HG02610 (cell line): Measurements from ENCODE around the gene SYTL4.
A peak's percentile ranks its signal among the peaks of the same experiment; 100 is the strongest.
"Not testable (repeated sequence)": the region's sequence is repeated elsewhere in the genome, so short reads cannot be mapped to it uniquely, and the experiment has no call there.

ENCODE experiments used
- ATAC-seq: cut with Tn5 transposase; IDR thresholded peaks from one replicate; pipeline ENCODE4 v1.9.1; 2021; ENCODE audit warnings: mild to moderate bottlenecking, moderate library complexity; ENCODE audit not compliant: unreplicated experiment

SYTL4 gene

GRCh38 chrX:100731441-100732281, at the start of gene SYTL4:
Gene SYTL4, minus strand, starts transcription at chrX:100732121. Its CDS starts 30,084 bp downstream, at chrX:100702037.
- ATAC-seq, result no peak

- not testable (repeated sequence) for ATAC-seq
Measured at GRCh38 chrX:100769439-100769838, 37.5 kb upstream of the SYTL4 start.

- ATAC-seq, result no peak
Measured at GRCh38 chrX:100768679-100769338, 36.9 kb upstream of the SYTL4 start.

- ATAC-seq, result no peak
Measured at GRCh38 chrX:100750883-100751282, 19.0 kb upstream of the SYTL4 start.

GRCh38 chrX:100748108-100748507, 16.2 kb upstream of the SYTL4 start:
- ATAC-seq, result no peak

- ATAC-seq, result no peak
Measured at GRCh38 chrX:100747703-100748102, 15.8 kb upstream of the SYTL4 start.

GRCh38 chrX:100747090-100747489, 15.2 kb upstream of the SYTL4 start:
- ATAC-seq, result no peak

GRCh38 chrX:100745806-100746537, 14.1 kb upstream of the SYTL4 start:
- no peak for ATAC-seq

GRCh38 chrX:100745205-100745604, 13.3 kb upstream of the SYTL4 start:
- ATAC-seq, result no peak

GRCh38 chrX:100743009-100743607, 11.2 kb upstream of the SYTL4 start:
- no peak for ATAC-seq

- not testable (repeated sequence) for ATAC-seq
Measured at GRCh38 chrX:100724006-100724405, 7.9 kb downstream of the SYTL4 start.

GRCh38 chrX:100721328-100721727, 10.6 kb downstream of the SYTL4 start:
- no peak for ATAC-seq

GRCh38 chrX:100720301-100720700, 11.6 kb downstream of the SYTL4 start:
- ATAC-seq, result no peak

GRCh38 chrX:100719139-100719538, 12.8 kb downstream of the SYTL4 start:
- ATAC-seq, result no peak

- no peak for ATAC-seq
Measured at GRCh38 chrX:100717363-100717762, 14.6 kb downstream of the SYTL4 start.

GRCh38 chrX:100710816-100711215, 21.1 kb downstream of the SYTL4 start:
- ATAC-seq, result no peak

GRCh38 chrX:100704581-100705203, 27.2 kb downstream of the SYTL4 start:
- no peak for ATAC-seq

- peak; percentile 88 for ATAC-seq
Measured at GRCh38 chrX:100700809-100701208, 31.1 kb downstream of the SYTL4 start.

- no peak for ATAC-seq
Measured at GRCh38 chrX:100698551-100698950, 33.4 kb downstream of the SYTL4 start.

GRCh38 chrX:100696699-100697351, 35.1 kb downstream of the SYTL4 start:
- ATAC-seq, result no peak
